ENCODE measurements around the gene C2CD4A. TPM values are rescaled to one million over a fixed set of nuclear protein-coding genes. Genes with fewer than 3 reads are reported as not detected.

The C2CD4A gene
- total RNA-seq, 3 donors from 2014 or later (not counting 1 experiment from before 2014, with no cell fraction given) = not detected

- no peak for DNase-seq
- peak overlapping the region; percentile 13 to 27 for H3K27ac Mint-ChIP-seq
- no peaks in the 10 kb centered on the region for H3K27me3 Mint-ChIP-seq (ENCODE audit: low read depth in 2 of 2)
These were observed 16.7 kb upstream of the C2CD4A start for GRCh38 chr15:62050115-62050514.

DNA sequence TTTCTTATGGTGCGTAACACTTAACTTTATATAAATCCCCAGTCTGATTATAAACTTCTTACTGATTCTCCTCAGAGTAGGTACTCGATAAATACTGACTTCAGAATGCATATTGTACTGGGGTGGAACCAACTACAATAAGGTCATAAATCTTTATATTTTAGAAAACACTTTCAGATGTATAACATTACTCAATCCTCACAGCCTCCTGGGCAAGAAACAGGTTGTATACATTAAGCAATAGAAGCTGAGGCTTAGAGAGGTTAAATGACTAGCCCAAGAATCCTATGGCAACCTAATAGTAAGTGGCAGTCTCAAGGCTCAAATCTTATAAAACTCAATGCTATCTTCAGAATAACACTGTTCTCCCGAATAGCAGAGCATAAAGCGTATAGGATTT, 15.6 kb upstream of the C2CD4A start:
- Mint-ChIP-seq H3K27ac (peak overlapping the region; percentile 41 to 52), H3K9me3 (no peaks in the 10 kb centered on the region), H3K27me3 (ENCODE audit: low read depth in 2 of 2) (no peaks in the 10 kb centered on the region), H3K4me1 (peaks cover 48 to 57% of the 10 kb centered on the region in 2 donors), H3K36me3 (no peaks in the 10 kb centered on the region), H3K4me3 (no peak overlapping the region)
- no peaks in the 10 kb centered on the region for H3K36me3 ChIP-seq (ENCODE audit: control insufficient read depth, insufficient read depth, low read length)
- 95% methylated on average over 4 of the region's 4 CpGs for WGBS (ENCODE audit: insufficient coverage)
- ATAC-seq (no peak), DNase-seq (no peak)
- H3K4me3 ChIP-seq (ENCODE audit: low read length) = no peak overlapping the region
- H3K4me1 ChIP-seq (ENCODE audit: control insufficient read depth, insufficient read depth, low read length) = peaks cover 4% of the 10 kb centered on the region
- H3K27ac ChIP-seq (ENCODE audit: low read length) = no peak overlapping the region
- H3K9me3 ChIP-seq (ENCODE audit: control insufficient read depth, insufficient read depth, low read length) = no peaks in the 10 kb centered on the region
- H3K27me3 ChIP-seq (ENCODE audit: control insufficient read depth, insufficient read depth, low read length) = no peaks in the 10 kb centered on the region
- intact Hi-C loops (cut with micrococcal nuclease) = no loop called here
- TF ChIP-seq, protein P1, sequence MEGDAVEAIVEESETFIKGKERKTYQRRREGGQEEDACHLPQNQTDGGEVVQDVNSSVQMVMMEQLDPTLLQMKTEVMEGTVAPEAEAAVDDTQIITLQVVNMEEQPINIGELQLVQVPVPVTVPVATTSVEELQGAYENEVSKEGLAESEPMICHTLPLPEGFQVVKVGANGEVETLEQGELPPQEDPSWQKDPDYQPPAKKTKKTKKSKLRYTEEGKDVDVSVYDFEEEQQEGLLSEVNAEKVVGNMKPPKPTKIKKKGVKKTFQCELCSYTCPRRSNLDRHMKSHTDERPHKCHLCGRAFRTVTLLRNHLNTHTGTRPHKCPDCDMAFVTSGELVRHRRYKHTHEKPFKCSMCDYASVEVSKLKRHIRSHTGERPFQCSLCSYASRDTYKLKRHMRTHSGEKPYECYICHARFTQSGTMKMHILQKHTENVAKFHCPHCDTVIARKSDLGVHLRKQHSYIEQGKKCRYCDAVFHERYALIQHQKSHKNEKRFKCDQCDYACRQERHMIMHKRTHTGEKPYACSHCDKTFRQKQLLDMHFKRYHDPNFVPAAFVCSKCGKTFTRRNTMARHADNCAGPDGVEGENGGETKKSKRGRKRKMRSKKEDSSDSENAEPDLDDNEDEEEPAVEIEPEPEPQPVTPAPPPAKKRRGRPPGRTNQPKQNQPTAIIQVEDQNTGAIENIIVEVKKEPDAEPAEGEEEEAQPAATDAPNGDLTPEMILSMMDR (IDR thresholded peaks at IDR 0.05) = no peak

More at GRCh38 chr15:62050115-62050514, 16.7 kb upstream of the C2CD4A start:
- H3K36me3 Mint-ChIP-seq = no peaks in the 10 kb centered on the region
- no peak for ATAC-seq
- intact Hi-C loops (cut with micrococcal nuclease) = no loop called here
- TF ChIP-seq, protein P1 (IDR thresholded peaks at IDR 0.05) = no peak
- H3K4me3 Mint-ChIP-seq = no peak overlapping the region
- no peak overlapping the region for H3K4me3 ChIP-seq (ENCODE audit: low read length)
- H3K27ac ChIP-seq (ENCODE audit: low read length) = no peak overlapping the region
- H3K4me1 ChIP-seq (ENCODE audit: control insufficient read depth, insufficient read depth, low read length) = peaks cover 4% of the 10 kb centered on the region
- no peaks in the 10 kb centered on the region for H3K9me3 ChIP-seq (ENCODE audit: control insufficient read depth, insufficient read depth, low read length)
- H3K27me3 ChIP-seq (ENCODE audit: control insufficient read depth, insufficient read depth, low read length) = no peaks in the 10 kb centered on the region
- 100% methylated on average over 1 of the region's 1 CpG for WGBS (ENCODE audit: insufficient coverage)
- no peaks in the 10 kb centered on the region for H3K36me3 ChIP-seq (ENCODE audit: control insufficient read depth, insufficient read depth, low read length)
- no peaks in the 10 kb centered on the region for H3K9me3 Mint-ChIP-seq
- H3K4me1 Mint-ChIP-seq = peaks cover 53 to 59% of the 10 kb centered on the region in 2 donors

- no peaks in the 10 kb centered on the region for H3K9me3 Mint-ChIP-seq
These were observed 14.1 kb upstream of the C2CD4A start for GRCh38 chr15:62052713-62053112.

More at GRCh38 chr15:62052713-62053112, 14.1 kb upstream of the C2CD4A start:
- TF ChIP-seq, protein P1 (IDR thresholded peaks at IDR 0.05) = no peak
- Mint-ChIP-seq H3K27me3 (ENCODE audit: low read depth in 2 of 2) (no peaks in the 10 kb centered on the region), H3K4me1 (peaks cover 54 to 58% of the 10 kb centered on the region in 2 donors), H3K27ac (peak overlapping the region; percentile 62 to 82), H3K36me3 (no peaks in the 10 kb centered on the region), H3K4me3 (no peak overlapping the region)
- no peaks in the 10 kb centered on the region for H3K9me3 ChIP-seq (ENCODE audit: control insufficient read depth, insufficient read depth, low read length)
- H3K36me3 ChIP-seq (ENCODE audit: control insufficient read depth, insufficient read depth, low read length) = no peaks in the 10 kb centered on the region
- DNase-seq = no peak
- WGBS (ENCODE audit: insufficient coverage) = no CpG with 5 or more reads among the region's 1 CpG
- no peak for ATAC-seq
- no peaks in the 10 kb centered on the region for H3K27me3 ChIP-seq (ENCODE audit: control insufficient read depth, insufficient read depth, low read length)
- H3K4me1 ChIP-seq (ENCODE audit: control insufficient read depth, insufficient read depth, low read length) = no peaks in the 10 kb centered on the region
- no peak overlapping the region for H3K4me3 ChIP-seq (ENCODE audit: low read length)
- no peak overlapping the region for H3K27ac ChIP-seq (ENCODE audit: low read length)
- intact Hi-C loops (cut with micrococcal nuclease) = no loop called here
